22Rv1 (cell line): Measurements from ENCODE around the gene ATAT1.
A peak's percentile ranks its signal among the peaks of the same experiment; 100 is the strongest.
"Not testable (repeated sequence)": the region's sequence is repeated elsewhere in the genome, so short reads cannot be mapped to it uniquely, and the experiment has no call there.

ENCODE experiments used
- H3K27ac ChIP-seq: fragments of 450-650 bp; 2 replicates; pipeline ENCODE4 v1.5.1; 2017
- CTCF ChIP-seq: fragments of 450-650 bp; IDR thresholded peaks from 2 replicates; pipeline ENCODE4 v1.5.1; 2017; ENCODE audit warnings: mild to moderate bottlenecking
- ZFX ChIP-seq: fragments of 450-650 bp; IDR thresholded peaks from 2 replicates; pipeline ENCODE4 v1.6.1; 2017; ENCODE audit warnings: antibody characterized with exemption, borderline replicate concordance

The ATAT1 gene

GRCh38 chr6:30655743-30656094 lies 29.0 kb downstream of the ATAT1 start:
- H3K27ac ChIP-seq, result no peak overlapping the region
- TF ChIP-seq CTCF (no peak), ZFX (no peak)

- TF ChIP-seq CTCF, result no peak
- no peak for TF ChIP-seq ZFX
- H3K27ac ChIP-seq, result no peak overlapping the region
These were observed 29.8 kb downstream of the ATAT1 start for GRCh38 chr6:30656513-30656912.

- H3K27ac ChIP-seq, result no peak overlapping the region
- TF ChIP-seq ZFX, result no peak
- TF ChIP-seq CTCF, result no peak
These were observed 30.8 kb downstream of the ATAT1 start for GRCh38 chr6:30657454-30657853.

- H3K27ac ChIP-seq, result not testable (repeated sequence)
These were observed 31.2 kb downstream of the ATAT1 start for GRCh38 chr6:30657922-30658321.

- no peak overlapping the region for H3K27ac ChIP-seq
- no peak for TF ChIP-seq CTCF
- no peak for TF ChIP-seq ZFX
These were observed 38.5 kb downstream of the ATAT1 start for GRCh38 chr6:30664994-30665767.

- not testable (repeated sequence) for H3K27ac ChIP-seq
These were observed 39.6 kb downstream of the ATAT1 start for GRCh38 chr6:30666300-30666699.

GRCh38 chr6:30670760-30671527 lies 44.3 kb downstream of the ATAT1 start:
- no peak overlapping the region for H3K27ac ChIP-seq
- no peak for TF ChIP-seq ZFX
- no peak for TF ChIP-seq CTCF

- no peak for TF ChIP-seq ZFX
- TF ChIP-seq CTCF, result peak; percentile 89
- peak within 1 kb of the TSS; percentile 76 for H3K27ac ChIP-seq
These were observed 46.0 kb downstream of the ATAT1 start, which contains the start of gene DHX16 for GRCh38 chr6:30672445-30673253. Gene DHX16, minus strand, starts transcription at chr6:30673006. Its CDS starts 165 bp downstream, at chr6:30672841.
